GM18951 (cell line): ENCODE results near the gene DUSP22.

ENCODE experiments used
- POLR2A ChIP-seq: IDR thresholded peaks from 4 replicates; pipeline ENCODE4 v1.6.1; 2011; ENCODE audit warnings: mild to moderate bottlenecking; ENCODE audit not compliant: insufficient read length, insufficient read depth; ENCODE audit errors: extremely low read depth
- in situ Hi-C: fragments of 300-500 bp; cut with MboI; formaldehyde crosslinking; loops from one replicate; pipeline ENCODE4 v1.12.0; 2022; ENCODE audit warnings: low sequenced_read_pairs, mixed read lengths, inconsistent platforms; ENCODE audit not compliant: unreplicated experiment

Gene DUSP22

GRCh38 chr6:259316-259715 lies 33.0 kb upstream of the DUSP22 start:
- no peak for TF ChIP-seq POLR2A
- in situ Hi-C loops = no loop called here

GRCh38 chr6:259901-260508 lies 32.3 kb upstream of the DUSP22 start:
- in situ Hi-C loops = no loop called here
- TF ChIP-seq POLR2A = no peak

GRCh38 chr6:264626-265025 lies 27.7 kb upstream of the DUSP22 start:
- in situ Hi-C loops = no loop called here
- no peak for TF ChIP-seq POLR2A

GRCh38 chr6:268394-268935 lies 23.8 kb upstream of the DUSP22 start:
- no peak for TF ChIP-seq POLR2A
- in situ Hi-C loops = no loop called here

- in situ Hi-C loops = no loop called here
Observed at GRCh38 chr6:273551-274058, 18.7 kb upstream of the DUSP22 start.

DNA sequence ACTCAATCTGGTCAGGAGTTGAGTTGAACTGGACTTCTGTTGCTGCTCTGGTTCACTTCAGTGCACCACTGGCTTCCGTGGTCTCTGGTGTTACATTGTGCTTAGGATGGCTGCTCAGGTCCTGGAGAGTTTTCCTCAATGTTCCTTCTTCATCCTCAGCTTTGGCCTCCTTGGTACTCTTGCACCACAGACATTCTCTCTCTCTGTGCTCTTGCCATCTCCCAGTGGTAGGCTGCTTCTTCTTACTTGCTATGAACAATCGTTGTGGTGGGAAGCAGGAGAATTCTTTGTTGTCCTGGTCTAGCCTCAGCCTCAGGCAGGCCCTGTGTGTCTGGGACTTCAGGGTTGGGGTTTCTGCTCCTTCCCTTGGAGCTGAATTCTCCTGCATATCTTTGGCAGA lies 14.5 kb upstream of the DUSP22 start:
- TF ChIP-seq POLR2A = no peak
- in situ Hi-C loops = no loop called here

More at GRCh38 chr6:273551-274058, 18.7 kb upstream of the DUSP22 start:
- TF ChIP-seq POLR2A = no peak

DNA sequence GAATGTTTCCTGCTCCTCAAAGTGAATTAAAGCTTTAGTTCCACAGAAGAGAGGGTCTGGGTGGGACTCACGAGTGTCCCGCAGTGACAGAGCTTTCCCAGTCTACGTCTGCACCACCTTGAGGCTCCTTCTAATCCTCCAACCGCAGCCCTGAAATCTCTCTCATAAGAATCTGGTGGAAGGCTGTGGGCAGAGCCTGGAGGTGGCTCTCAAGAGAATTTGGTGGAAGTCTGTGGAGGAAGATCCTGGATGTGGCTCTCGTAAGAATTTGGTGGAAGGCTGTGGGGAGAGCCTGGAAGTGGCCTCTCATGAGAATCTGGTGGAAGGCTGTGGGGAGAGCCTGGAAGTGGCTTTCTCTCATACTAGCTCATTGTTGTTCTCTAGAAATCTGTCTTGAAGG lies 13.8 kb upstream of the DUSP22 start:
- in situ Hi-C loops = no loop called here
- no peak for TF ChIP-seq POLR2A

GRCh38 chr6:279341-280029 lies 12.8 kb upstream of the DUSP22 start:
- no peak for TF ChIP-seq POLR2A
- in situ Hi-C loops = no loop called here

DNA sequence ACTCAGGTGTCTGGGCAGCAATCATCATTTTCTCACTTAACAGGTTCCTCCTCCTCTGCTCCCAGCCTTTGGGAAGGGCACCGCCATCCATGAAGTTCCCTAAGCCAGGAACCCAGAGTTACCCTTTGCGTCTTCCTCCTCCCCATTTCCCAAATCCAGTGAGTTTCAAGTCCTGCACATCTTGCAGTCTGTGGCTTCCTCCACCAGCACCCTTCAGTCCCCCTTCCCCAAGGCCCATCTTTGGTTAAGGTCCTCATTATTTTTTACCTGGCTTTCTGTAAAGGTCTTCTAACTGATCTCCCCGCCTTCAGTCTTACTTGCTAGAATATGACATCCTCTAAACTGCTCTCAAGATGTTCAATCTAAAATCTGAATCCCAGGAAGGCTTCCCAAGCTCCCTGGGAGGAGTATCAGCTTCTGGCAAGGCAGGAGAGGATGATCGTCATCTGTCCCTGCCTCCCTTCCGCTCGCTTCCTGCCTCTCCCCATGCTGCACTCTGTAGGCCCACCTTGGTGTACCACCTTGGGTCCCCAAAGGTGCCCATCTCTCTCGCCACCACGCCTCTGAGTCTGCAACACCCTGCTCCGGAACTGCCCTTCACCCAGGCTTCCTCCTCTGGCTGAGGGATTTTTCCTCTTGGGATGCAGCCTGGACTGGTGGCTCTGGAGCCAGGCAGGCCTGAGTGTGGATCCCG lies 11.4 kb upstream of the DUSP22 start:
- in situ Hi-C loops = no loop called here
- TF ChIP-seq POLR2A = no peak

DNA sequence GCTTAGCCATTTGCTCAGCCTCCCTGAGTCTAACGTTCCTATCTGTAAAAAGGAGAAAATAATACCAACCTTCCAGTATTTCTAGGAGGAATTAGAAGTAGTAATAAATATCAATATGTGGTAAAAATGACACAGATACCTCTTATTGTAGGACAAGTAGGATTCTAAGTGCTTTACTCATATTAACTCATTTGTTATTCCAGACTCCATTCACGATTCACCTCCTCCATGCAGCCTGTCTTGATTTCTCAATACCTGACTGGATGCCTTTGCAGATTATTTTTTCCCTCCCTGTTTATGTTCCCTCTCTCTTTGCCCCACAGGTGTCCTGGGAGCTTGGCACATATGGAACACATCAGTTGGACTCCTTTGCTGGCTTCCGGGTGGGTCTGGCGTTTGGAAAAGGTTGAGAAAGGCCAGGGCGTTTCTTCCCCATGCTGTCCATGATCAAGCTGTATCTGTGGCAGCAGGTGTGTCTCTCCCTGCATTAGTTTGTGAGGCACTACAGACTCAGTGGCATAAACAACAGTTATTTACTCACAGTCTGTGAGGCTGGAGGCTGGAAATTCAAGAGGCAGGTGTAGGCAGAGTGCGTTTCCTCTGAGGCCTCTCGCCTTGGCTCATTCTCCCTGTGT lies 10.7 kb upstream of the DUSP22 start:
- TF ChIP-seq POLR2A = no peak
- in situ Hi-C loops = no loop called here

DNA sequence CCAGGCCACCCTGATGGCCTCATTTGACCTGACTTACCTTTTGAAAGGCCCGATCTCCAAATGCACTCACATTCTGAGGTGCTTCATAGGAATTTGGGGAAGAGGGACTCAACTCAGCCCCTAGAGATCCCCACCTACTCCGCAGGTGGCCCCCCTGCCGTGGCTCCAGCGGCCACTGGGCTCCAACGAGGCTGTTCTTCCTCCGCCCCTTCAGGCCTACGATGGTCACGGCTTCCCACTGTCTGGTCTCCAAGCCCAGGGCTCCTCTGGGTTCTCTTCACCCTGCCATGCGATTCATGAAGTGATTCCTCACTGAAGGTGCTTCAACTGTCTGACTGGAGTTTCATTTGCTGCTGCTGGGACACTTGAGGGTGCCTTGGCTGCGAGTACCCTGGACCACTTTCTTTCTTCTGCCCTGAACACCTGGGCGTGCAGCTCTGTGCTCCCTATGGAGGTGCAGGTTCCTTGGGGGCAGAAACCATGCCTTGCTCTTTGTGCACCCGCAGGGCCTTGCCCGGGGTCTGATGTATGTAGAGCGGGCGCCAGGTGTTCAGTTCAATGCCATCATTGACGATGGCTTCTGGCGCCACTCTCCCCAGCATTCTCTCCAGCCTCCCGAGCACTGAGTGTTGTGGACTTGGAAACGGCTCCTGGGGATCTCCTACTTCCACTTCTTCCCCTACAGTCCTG lies 10.0 kb upstream of the DUSP22 start:
- in situ Hi-C loops = no loop called here
- TF ChIP-seq POLR2A = no peak

GRCh38 chr6:282867-283416 lies 9.3 kb upstream of the DUSP22 start:
- TF ChIP-seq POLR2A = no peak
- in situ Hi-C loops = no loop called here

- TF ChIP-seq POLR2A = no peak
- in situ Hi-C loops = no loop called here
Observed at GRCh38 chr6:284486-284885, 7.8 kb upstream of the DUSP22 start.
